B cell (primary cell): ENCODE results near the gene ARHGAP15. TPM values are rescaled to one million over a fixed set of nuclear protein-coding genes. Genes with fewer than 3 reads are reported as not detected.

Experiments used
- ATAC-seq: fragments of 200-7000 bp; cut with Tn5 transposase; one replicate; pipeline ENCODE4 v1.10.0; 2021; ENCODE audit warnings: low read depth, mild to moderate bottlenecking, moderate number of reproducible peaks, moderate library complexity
- CTCF ChIA-PET: fragments of 350-600 bp; sonication (Branson Sonifier 250); formaldehyde crosslinking; loops from one replicate; lab custom pipeline; 2021; ENCODE audit warnings: antibody characterized with exemption, inconsistent platforms; lab: Charles Lee
- POLR2A ChIA-PET: fragments of 350-600 bp; sonication (Branson Sonifier 250); formaldehyde crosslinking; loops from one replicate; lab custom pipeline; 2021; ENCODE audit warnings: antibody characterized with exemption; lab: Charles Lee
- DNase-seq: peaks from one replicate; pipeline ENCODE4 v3.0.0; 2013
- H2AFZ ChIP-seq: 2 replicates; pipeline ENCODE4 v1.6.1; 2012; ENCODE audit warnings: mild to moderate bottlenecking, low read depth, low read length; ENCODE audit not compliant: insufficient read depth, poor library complexity, severe bottlenecking
- H3K27ac ChIP-seq, 2 donors: 1 replicate in 1 of 2; 2 replicates in 1 of 2; pipeline ENCODE4 v1.5.1; 2012 to 2013; ENCODE audit warnings: low read length in 2 of 2, mild to moderate bottlenecking in 2 of 2, moderate library complexity in 1 of 2
- H3K27me3 ChIP-seq, 4 experiments: fragments of 200-600 bp in 1 of 4; sonication (generic) in 1 of 4; replicated peaks in 1 of 4; 1 replicate in 2 of 4; 2 replicates in 2 of 4; pipeline versions ENCODE4 v1.6.1 to v1.7.0; 2013 to 2016; ENCODE audit warnings: low read length in 3 of 4, mild to moderate bottlenecking in 2 of 4, mixed read lengths in 1 of 4, moderate library complexity in 1 of 4; ENCODE audit not compliant: insufficient read depth in 4 of 4, control insufficient read depth in 3 of 4; ENCODE audit errors: control extremely low read depth in 1 of 4
- H3K36me3 ChIP-seq, 2 experiments: replicated peaks in 1 of 2; 1 replicate in 1 of 2; 2 replicates in 1 of 2; pipeline versions ENCODE4 v1.6.1 to v1.7.1; 2013; ENCODE audit warnings: low read length in 1 of 2; ENCODE audit not compliant: insufficient read depth in 2 of 2, control insufficient read depth in 1 of 2; ENCODE audit errors: control extremely low read depth in 1 of 2, extremely low read depth in 1 of 2
- H3K4me1 ChIP-seq, 2 donors: fragments of 200-600 bp in 1 of 2; sonication (generic) in 1 of 2; 1 replicate in 1 of 2; 2 replicates in 1 of 2; pipeline versions ENCODE4 v1.5.1 to v1.6.1; 2013 to 2017; ENCODE audit warnings: low read length in 2 of 2; ENCODE audit not compliant: control insufficient read depth in 2 of 2, insufficient read depth in 2 of 2
- H3K4me2 ChIP-seq: replicated peaks from 2 replicates; pipeline ENCODE3; 2012; ENCODE audit warnings: mild to moderate bottlenecking, low read depth, low read length; ENCODE audit not compliant: poor library complexity, severe bottlenecking
- H3K4me3 ChIP-seq, 5 experiments: fragments of 200-600 bp in 1 of 5; sonication (generic) in 1 of 5; 1 replicate in 3 of 5; 2 replicates in 2 of 5; pipeline versions ENCODE4 v1.5.1 to v1.7.0; 2011 to 2016; ENCODE audit warnings: low read length in 4 of 5, mild to moderate bottlenecking in 4 of 5, low read depth in 2 of 5, control low read depth in 1 of 5, moderate library complexity in 1 of 5; ENCODE audit not compliant: insufficient read depth in 1 of 5; ENCODE audit errors: control extremely low read depth in 1 of 5, extremely low read depth in 1 of 5
- H3K79me2 ChIP-seq: fragments of 200-600 bp; sonication (generic); one replicate; pipeline ENCODE4 v1.6.0; 2016; ENCODE audit warnings: low read length; ENCODE audit not compliant: control insufficient read depth, insufficient read depth
- H3K9ac ChIP-seq: fragments of 200-600 bp; sonication (generic); 2 replicates; pipeline ENCODE4 v1.6.1; 2017; ENCODE audit warnings: mild to moderate bottlenecking, low read length, moderate library complexity
- H3K9me3 ChIP-seq, 3 donors: one replicate each; pipeline versions ENCODE4 v1.6.1 to v1.7.1; 2013; ENCODE audit warnings: low read length in 2 of 3; ENCODE audit not compliant: control insufficient read depth in 2 of 3, insufficient read depth in 1 of 3; ENCODE audit errors: control extremely low read depth in 1 of 3
- H4K20me1 ChIP-seq: 2 replicates; pipeline ENCODE4 v1.6.0; 2012; ENCODE audit warnings: mild to moderate bottlenecking, low read length; ENCODE audit not compliant: insufficient read depth, control insufficient read depth, poor library complexity, severe bottlenecking
- H3K27ac Mint-ChIP-seq: one replicate; pipeline ENCODE4 v1.8.0; 2021; ENCODE audit warnings: mixed read lengths
- H3K27me3 Mint-ChIP-seq: one replicate; pipeline ENCODE4 v1.8.0; 2021; ENCODE audit warnings: mixed read lengths
- H3K4me1 Mint-ChIP-seq: one replicate; pipeline ENCODE4 v1.8.0; 2021; ENCODE audit warnings: mixed read lengths
- H3K4me3 Mint-ChIP-seq: one replicate; pipeline ENCODE4 v1.8.0; 2021; ENCODE audit warnings: mixed read lengths
- H3K9me3 Mint-ChIP-seq: one replicate; pipeline ENCODE4 v1.8.0; 2022; ENCODE audit warnings: mixed read lengths; ENCODE audit not compliant: insufficient read depth
- EZH2 ChIP-seq: IDR thresholded peaks from 2 replicates; pipeline ENCODE4 v1.6.1; 2012; ENCODE audit warnings: borderline replicate concordance, low read depth, mild to moderate bottlenecking, moderate library complexity, low read length; ENCODE audit not compliant: insufficient read depth, poor library complexity, severe bottlenecking
- WGBS: methylation state at CpG from one replicate; pipeline ENCODE4 v1.1.5; 2013; ENCODE audit warnings: missing lambda C conversion rate; ENCODE audit not compliant: insufficient coverage; 5-methylcytosine and 5-hydroxymethylcytosine counted together
- intact Hi-C: fragments of 100-400 bp; cut with micrococcal nuclease; formaldehyde crosslinking; loops from one replicate; pipeline ENCODE4 v1.10.0; 2022
- polyA plus RNA-seq: library from polyadenylated mRNA; depleted of rRNA; stranded (reverse); fragments of >200 nt; gene quantifications from 2 replicates; pipeline ENCODE4 v1.2.3, GENCODE V29; 2012
- total RNA-seq, 2 donors: library from RNA; stranded (reverse); fragments of 120-200 nt in 1 of 2; gene quantifications; 1 replicate in 1 of 2; 2 replicates in 1 of 2; pipeline versions ENCODE4 v1.2.3 to v1.2.4, GENCODE V29; 2013 to 2022
- TF ChIP-seq, protein P1 (sequence below): fragments of 200-600 bp; IDR thresholded peaks from one replicate; pipeline ENCODE4 v1.8.0; 2022; ENCODE audit warnings: antibody characterized with exemption, mild to moderate bottlenecking

Gene ARHGAP15
- total and polyA plus RNA-seq, 2 donors (not counting 1 experiment from before 2014, with no cell fraction given) = 58.6 to 187 TPM

DNA sequence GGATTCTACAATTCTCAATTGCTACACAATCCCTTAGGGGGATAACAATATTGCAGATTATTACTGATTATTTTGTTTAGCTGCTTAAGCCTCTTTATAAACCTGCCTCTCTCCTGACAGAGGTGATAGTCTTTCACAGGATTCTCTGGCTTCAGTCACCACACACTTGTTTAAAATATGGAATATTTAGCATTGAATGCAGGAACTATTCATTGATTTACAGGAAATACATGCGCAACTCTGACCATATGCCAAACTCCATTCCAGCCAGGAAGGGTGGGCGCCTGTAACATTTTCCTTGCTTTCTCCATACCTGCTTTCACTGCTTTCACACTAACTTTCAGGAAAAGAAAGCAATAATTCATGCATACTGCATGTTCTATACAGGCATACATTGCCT lies 44.8 kb upstream of the ARHGAP15 start:
- TF ChIP-seq, protein P1, sequence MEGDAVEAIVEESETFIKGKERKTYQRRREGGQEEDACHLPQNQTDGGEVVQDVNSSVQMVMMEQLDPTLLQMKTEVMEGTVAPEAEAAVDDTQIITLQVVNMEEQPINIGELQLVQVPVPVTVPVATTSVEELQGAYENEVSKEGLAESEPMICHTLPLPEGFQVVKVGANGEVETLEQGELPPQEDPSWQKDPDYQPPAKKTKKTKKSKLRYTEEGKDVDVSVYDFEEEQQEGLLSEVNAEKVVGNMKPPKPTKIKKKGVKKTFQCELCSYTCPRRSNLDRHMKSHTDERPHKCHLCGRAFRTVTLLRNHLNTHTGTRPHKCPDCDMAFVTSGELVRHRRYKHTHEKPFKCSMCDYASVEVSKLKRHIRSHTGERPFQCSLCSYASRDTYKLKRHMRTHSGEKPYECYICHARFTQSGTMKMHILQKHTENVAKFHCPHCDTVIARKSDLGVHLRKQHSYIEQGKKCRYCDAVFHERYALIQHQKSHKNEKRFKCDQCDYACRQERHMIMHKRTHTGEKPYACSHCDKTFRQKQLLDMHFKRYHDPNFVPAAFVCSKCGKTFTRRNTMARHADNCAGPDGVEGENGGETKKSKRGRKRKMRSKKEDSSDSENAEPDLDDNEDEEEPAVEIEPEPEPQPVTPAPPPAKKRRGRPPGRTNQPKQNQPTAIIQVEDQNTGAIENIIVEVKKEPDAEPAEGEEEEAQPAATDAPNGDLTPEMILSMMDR = no peak
- no peak overlapping the region for H3K4me2 ChIP-seq
- H3K79me2 ChIP-seq = no peaks in the 10 kb centered on the region
- no peaks in the 10 kb centered on the region for H3K36me3 ChIP-seq
- ChIA-PET POLR2A (no interaction called here), CTCF (interaction anchor here (1.1 to 1.4 kb wide), 2 partner anchors 174 to 175 kb away, joined by 3 read pairs; no protein-coding TSS in a partner anchor)
- Mint-ChIP-seq H3K9me3 (no peaks in the 10 kb centered on the region), H3K27me3 (no peaks in the 10 kb centered on the region), H3K4me3 (no peak overlapping the region), H3K4me1 (peaks cover 6% of the 10 kb centered on the region), H3K27ac (no peak overlapping the region)
- H3K27me3 ChIP-seq = no peaks in the 10 kb centered on the region
- H4K20me1 ChIP-seq = no peaks in the 10 kb centered on the region
- WGBS = 100% methylated on average over 1 of the region's 2 CpGs
- H3K4me3 ChIP-seq = no peak overlapping the region
- H3K4me1 ChIP-seq = peaks cover 0 to 3% of the 10 kb centered on the region in 2 donors
- intact Hi-C loops = no loop called here
- DNase-seq (no peak), ATAC-seq (no peak)
- no peak overlapping the region for H3K9ac ChIP-seq
- no peak overlapping the region for H3K27ac ChIP-seq
- no peaks in the 10 kb centered on the region for H3K9me3 ChIP-seq
- no peak overlapping the region for H2AFZ ChIP-seq

DNA sequence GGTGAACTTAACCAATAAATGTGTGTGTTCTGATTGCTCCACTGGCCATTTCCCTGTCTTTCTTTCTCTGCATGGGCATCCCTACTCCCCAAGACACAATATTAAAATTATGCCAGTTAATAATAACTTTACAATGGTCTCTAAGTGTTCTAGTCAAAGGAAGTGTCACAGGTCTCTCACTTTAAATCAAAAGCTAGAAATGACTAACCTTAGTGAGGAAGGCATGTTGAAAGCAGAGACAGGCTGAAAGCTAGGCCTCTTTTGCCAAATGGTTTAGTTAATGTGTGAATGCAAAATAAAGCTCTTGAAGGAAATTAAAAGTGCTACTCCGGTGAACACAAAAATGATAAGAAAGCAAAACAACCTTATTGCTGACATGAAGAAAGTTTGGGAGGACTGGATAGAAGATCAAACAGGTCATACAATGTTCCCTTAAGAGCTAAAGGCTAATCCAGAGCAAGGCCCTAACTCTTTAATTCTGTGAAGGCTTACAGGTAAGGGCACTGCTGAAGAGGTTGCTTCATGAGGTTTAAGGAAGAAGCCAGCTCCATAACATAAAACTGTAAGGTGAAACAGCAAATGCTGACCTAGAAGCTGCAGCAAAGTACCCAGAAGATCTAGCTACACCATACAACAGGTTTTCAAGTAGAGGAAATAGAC lies 44.0 kb upstream of the ARHGAP15 start:
- Mint-ChIP-seq H3K27ac (no peak overlapping the region), H3K4me3 (no peak overlapping the region), H3K4me1 (peaks cover 6% of the 10 kb centered on the region), H3K9me3 (no peaks in the 10 kb centered on the region), H3K27me3 (no peaks in the 10 kb centered on the region)
- Histone ChIP-seq H3K27ac (no peak overlapping the region), H3K4me1 (peaks cover 0 to 3% of the 10 kb centered on the region in 2 donors), H3K9me3 (no peaks in the 10 kb centered on the region), H3K4me3 (no peak overlapping the region), H3K27me3 (no peaks in the 10 kb centered on the region), H3K79me2 (no peaks in the 10 kb centered on the region), H2AFZ (no peak overlapping the region), H3K36me3 (no peaks in the 10 kb centered on the region), H4K20me1 (no peaks in the 10 kb centered on the region), H3K4me2 (no peak overlapping the region), H3K9ac (no peak overlapping the region)
- no peak for DNase-seq
- TF ChIP-seq EZH2 = no peak
- TF ChIP-seq, protein P1 = no peak
- intact Hi-C loops = no loop called here
- no CpG with 5 or more reads among the region's 1 CpG for WGBS
- ATAC-seq = no peak
- CTCF ChIA-PET = interaction anchor here (1.2 kb wide), 1 partner anchor 137 kb away, joined by 3 read pairs; no protein-coding TSS in a partner anchor
- POLR2A ChIA-PET = no interaction called here
